ENCODE results near the gene MED12L.

- TF ChIP-seq CTCF (conservative IDR thresholded peaks at IDR 0.05) (no peak), EZH2 (IDR thresholded peaks at IDR 0.05; ENCODE audit: low read depth) (no peak)
Measured at GRCh38 chr3:151322511-151322910, 237.0 kb downstream of the MED12L start.
